VCaP (cell line): ENCODE measurements around the gene HOMER2.

Source experiments
- H3K27ac ChIP-seq: fragments of 450-650 bp; 2 replicates; pipeline ENCODE4 v1.5.1; 2017
- TF ChIP-seq, protein P1 (sequence below): fragments of 450-650 bp; conservative IDR thresholded peaks from 2 replicates; pipeline ENCODE4 v1.5.1; 2017; ENCODE audit warnings: mild to moderate bottlenecking, moderate library complexity

HOMER2 gene

DNA sequence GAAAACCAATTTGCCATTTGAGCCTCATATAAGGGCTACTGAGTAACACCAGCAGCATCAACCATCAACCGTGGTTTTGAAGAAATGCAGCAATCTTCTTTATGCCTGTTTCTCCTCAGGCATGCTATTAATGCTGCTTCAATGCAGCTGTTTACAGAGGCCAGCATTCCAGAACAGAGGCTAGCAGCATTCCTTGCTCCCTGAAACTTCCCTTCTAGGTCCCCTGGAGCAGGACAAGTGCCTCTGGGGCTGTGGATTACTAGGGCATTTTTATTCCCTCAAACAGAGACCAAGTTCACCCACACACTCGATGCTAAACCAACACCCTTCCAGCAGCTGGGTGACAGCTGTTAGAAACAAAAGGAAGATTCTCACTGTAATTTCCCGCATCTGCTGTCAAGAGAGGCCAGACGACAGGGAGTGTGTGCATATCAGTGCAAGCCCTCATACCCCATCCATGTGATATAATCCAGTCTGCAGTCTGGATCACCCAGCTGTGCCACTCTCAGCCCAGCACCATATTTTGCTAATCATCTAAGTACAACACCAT, 57.5 kb downstream of the HOMER2 start:
- no peak overlapping the region for H3K27ac ChIP-seq
- TF ChIP-seq, protein P1, sequence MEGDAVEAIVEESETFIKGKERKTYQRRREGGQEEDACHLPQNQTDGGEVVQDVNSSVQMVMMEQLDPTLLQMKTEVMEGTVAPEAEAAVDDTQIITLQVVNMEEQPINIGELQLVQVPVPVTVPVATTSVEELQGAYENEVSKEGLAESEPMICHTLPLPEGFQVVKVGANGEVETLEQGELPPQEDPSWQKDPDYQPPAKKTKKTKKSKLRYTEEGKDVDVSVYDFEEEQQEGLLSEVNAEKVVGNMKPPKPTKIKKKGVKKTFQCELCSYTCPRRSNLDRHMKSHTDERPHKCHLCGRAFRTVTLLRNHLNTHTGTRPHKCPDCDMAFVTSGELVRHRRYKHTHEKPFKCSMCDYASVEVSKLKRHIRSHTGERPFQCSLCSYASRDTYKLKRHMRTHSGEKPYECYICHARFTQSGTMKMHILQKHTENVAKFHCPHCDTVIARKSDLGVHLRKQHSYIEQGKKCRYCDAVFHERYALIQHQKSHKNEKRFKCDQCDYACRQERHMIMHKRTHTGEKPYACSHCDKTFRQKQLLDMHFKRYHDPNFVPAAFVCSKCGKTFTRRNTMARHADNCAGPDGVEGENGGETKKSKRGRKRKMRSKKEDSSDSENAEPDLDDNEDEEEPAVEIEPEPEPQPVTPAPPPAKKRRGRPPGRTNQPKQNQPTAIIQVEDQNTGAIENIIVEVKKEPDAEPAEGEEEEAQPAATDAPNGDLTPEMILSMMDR = no peak

DNA sequence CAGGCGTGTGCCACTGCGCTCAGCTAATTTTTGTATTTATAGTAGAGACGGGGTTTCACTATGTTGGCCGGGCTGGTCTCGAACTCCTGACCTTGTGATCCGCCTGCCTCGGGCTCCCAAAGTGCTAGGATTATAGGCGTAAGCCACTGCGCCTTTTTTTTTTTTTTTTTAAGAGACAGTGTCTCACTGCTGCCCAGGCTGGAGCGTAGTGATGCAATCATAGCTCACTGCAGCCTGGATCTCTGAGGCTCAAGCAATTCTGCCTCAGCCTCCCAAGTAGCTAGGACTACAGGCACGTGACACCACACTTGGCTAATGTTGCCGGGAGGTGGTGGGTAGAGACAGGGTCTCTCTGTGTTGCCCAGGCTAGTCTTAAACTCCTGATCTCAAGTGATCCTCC, 59.0 kb downstream of the HOMER2 start:
- peak overlapping the region; percentile 97 for H3K27ac ChIP-seq

DNA sequence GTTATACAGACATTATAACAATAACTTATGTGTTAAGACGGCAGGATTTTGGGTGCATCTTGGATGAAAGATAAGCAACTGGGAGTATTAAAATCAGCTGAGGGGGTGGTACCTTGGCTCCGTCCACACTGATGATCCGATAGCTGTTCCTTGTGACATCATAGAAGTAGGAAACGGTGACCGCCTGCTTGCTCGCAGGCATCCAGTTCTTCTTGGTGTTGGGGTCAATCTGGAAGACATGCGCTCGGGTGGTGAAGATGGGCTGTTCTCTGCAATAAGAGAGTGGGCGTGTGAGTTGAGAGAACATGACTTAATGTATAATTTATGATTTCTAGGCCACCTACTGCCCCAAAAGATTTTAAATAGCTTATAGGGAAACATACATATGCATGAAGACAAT, 59.9 kb downstream of the HOMER2 start:
- TF ChIP-seq, protein P1 = no peak
- peak overlapping the region; percentile 97 for H3K27ac ChIP-seq

DNA sequence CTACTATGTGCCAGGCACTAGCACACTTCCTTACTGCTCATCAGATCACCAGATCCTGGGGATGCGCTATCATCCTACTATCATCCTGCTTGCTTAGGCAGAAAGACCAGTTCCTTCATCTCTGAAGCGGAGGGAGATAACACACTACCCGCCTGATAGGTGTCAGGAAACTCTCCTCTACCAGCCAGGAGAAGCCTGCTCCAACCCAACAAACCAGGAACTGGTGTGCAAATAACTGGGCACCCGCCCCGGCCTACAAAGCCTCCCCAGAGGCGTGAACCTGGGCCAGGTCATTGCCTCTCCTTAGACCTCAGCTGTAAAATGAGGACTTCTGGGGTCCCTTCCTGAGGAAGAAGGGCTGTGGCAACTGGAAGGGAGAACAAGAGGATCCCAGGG, 61.5 kb downstream of the HOMER2 start:
- TF ChIP-seq, protein P1 = no peak; the same call in none of the 2 replicates
- peak overlapping the region; percentile 97 for H3K27ac ChIP-seq

DNA sequence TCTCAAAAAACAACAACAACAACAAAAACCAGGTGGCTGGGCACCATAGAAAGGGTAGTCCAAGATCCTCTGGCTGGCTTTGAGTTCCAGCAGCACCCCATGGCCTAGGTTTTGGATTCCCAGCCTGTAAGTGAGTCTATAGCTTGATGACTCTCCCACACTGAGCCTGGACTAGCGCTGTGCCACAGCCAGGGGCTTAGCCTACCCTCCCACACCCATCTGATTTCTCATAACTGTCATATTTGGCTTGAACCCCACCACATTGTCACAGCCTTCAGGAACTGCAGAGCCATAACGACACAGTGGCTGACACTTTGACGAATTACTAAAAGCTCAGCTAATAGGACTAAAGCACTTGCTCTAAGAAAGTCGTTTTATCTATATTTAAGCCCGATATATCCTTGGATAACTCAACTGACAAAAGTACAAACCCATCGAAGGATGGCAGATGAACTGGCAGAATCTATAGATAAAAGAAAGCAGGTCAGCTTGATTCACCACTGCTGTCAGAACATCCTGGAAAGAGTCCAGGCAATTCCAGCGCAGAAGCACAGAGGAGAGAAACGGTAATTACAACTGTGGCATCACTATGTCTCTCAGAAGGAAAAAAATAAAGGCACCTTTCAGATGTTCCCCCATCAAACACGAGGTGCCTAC, 62.1 kb downstream of the HOMER2 start:
- TF ChIP-seq, protein P1 = peak; percentile 47

DNA sequence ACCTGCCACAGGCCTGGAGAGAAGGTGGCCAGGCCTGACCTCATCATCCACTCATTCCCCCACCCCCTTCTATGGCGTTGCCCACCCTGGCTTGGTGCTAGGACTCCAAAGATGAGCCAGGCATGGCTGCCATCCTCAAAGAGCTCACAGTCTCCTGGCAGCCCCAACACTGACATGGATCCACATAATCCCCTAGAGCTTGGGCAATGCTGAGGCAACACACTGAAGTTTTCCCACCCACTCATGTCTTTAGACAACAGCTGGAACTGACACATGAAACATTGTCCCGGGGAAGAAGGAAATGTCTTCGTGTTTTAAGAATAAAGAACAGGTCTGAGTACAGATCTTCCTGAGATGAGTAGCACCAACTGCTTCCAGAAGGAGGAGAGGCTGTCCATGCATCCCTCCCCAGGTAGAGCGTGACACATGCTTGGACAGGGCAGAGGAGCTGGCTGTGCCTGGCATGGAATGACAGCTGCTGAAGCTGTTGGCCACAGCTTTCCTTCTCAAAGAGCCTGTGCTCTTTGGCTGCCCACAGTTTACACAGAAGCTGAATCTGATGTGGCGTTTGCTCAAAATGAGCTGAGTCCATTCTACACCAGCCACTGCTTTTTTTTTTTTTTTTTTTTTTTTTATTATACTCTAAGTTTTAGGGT, 70.1 kb downstream of the HOMER2 start:
- TF ChIP-seq, protein P1 = no peak
- peak overlapping the region; percentile 47 for H3K27ac ChIP-seq

More for the DNA sequence above, 62.1 kb downstream of the HOMER2 start:
- peak overlapping the region; percentile 97 for H3K27ac ChIP-seq

DNA sequence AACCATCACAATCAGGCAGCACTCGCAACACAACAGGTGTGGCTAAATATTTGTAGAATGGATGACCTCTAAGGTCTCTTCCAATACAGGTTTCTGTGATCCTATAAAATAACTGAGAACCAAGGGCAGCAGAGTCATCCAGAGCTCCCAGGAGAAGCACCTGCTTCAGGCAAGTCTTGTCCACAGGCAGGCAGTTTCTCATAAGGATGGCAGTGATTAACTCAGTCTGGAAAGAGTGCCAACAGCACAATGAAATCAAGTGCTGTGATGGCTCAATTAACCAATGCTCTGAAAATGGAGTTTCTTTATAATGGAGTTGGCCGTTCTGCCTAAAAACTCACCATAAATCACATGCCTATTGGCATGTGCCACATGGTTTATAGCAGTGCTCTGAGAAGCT, 70.8 kb downstream of the HOMER2 start:
- H3K27ac ChIP-seq = peak overlapping the region; percentile 47
- TF ChIP-seq, protein P1 = no peak

DNA sequence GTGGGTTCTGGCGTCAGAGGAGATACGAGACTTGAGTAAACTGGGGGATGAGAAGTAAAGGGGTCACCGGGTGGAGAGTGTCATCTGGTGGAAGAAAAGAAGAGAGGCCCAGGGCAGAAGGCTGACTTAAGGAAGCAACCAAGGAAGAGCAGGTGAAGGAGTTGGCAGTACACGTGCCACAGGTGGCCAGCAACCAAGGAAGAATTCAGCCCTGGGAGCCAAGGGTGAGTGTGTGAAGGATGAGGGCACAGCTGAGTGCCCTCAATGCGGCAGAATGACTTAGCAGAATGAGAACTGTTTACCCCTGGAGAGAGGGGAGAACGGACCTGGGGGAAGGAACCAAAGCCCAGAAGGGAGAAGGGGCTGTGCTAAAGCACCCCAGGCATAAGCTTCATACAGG, 71.8 kb downstream of the HOMER2 start:
- TF ChIP-seq, protein P1 = no peak
- H3K27ac ChIP-seq = no peak overlapping the region
